ENCODE results near the gene BABAM2.
"Not testable (repeated sequence)": the region's sequence is repeated elsewhere in the genome, so short reads cannot be mapped to it uniquely, and the experiment has no call there.

Gene BABAM2

GRCh38 chr2:28322456-28322855 is 431.9 kb downstream of the BABAM2 start:
- DNase-seq: no peak

DNA sequence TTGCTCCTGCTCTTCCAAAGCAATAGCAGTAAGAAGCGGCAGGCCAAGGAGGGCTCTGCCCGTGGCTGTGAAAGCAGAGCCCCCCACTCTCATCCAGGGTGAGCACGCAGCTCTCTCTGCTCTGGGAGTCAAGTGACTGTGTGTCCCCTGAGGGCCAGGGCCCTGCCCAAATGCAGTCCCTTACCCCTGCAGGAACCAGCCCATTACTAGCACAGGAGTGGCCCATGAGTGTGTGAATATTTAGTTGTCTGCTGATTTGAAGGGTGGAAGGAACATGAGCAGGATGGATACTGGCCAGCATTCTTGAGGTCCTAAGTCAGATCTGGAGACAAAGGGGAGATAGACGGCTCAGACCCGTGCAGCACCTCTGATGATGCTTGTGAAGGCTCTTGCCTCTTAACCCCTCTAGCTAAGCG is 432.5 kb downstream of the BABAM2 start:
- DNase-seq: peak; percentile 55

DNA sequence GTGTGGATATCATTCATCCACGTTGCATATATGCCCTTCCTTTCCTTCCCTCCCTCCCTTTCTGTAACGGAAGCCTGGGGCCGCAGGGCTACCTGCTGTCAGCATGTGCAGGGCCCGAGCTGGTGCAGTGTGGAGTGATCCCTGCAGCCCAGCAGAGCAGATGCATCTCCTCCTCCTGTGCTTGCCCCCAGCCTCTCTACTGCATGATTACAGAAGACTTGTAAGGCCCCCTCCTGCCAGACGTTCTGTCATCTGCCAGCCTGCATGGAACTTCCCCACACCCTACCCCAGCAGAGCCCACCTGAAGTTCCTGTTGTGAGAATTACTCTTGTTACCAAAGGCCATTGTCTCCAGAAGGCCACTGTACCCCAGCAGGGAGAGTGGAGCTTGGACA is 434.6 kb downstream of the BABAM2 start:
- no peak for DNase-seq

DNA sequence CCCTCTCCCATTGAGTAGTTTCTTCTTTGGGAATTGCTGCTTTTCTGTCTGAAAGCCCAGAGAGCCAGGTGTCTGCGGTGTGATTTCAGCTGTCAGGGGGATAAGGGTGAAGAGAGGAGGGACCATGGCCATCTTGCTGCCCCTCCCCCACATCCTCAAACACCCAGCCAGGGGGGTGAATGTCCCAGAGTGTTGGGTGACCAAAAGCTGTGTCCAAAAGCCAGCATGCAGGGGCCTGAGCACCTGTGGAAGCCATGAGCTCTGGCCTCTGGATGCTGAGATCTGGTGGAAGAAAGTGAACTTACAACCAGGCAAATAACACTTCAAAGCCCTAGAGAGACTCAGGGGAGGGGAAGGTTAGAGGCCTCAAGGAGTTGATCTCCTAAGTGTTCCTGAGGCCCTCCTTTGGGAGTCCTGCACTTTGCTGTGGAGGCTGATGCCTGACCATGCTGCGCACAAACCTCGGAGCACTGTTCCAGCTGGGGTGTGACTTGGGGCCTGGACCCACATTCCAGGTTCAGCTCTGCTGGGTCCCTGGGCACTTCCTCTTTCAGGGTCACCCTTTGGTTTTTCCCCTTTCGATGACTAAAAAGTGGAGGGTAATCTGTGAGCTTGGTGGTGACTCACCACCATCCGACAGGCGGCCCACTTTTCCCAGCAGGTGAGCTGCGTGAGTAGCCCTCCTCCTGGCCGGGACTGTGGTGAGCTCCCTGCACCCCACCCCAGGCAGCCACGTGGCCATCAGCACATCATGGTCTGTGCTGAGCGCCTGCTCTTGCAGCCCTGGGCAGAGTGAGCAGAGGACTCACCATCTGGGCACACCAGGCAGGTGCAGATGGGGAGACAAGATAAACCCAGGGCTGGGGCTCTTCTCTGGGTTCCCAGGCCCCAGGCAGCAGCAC is 435.3 kb downstream of the BABAM2 start:
- DNase-seq: peak; percentile 63

DNA sequence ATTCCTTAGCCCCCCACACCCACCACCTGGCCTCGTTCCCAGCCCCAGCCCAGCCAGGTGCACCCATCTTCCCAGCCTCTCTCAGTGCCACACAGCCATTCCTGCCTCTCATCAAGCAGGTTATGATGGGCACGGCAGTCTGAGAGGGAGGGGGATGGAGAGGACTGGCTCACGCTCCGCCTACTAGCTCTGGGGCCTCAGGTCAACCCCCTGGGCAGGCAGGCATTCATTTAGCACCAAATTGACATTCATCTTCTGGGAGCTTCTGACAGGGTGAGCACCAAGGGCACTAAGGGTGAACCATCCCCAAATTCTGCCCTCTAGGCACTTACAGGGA is 435.9 kb downstream of the BABAM2 start:
- no peak for DNase-seq

DNA sequence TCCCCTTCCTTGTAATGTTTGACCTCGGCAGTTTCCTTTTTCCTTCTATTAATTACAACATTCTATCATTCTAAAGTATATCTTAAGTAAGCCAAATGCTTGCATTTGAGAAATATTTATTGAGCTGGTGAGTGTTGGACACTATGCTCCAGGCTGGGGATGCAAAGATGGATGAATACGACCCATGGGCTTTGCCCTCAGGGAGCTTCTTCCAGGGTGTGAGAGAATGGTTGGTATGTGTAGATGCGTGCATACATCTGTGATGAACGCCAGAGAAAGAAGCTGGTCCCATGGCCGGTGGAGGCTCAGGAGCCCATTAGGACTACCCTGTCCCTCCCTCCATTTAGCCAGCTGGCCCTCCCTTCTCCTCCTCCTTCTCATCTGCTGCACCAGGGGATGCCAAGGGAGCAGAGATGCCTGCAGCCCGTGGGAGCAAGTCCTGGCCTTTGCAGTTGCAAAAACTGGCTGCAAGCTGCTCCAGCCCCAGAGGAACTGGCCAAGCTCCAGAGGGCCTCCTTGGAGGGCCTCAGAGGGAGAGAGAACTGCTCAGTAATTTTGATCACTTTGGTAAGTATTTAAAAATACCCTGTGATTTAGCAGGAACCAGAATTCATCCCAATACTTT is 436.5 kb downstream of the BABAM2 start:
- peak; percentile 44 for DNase-seq

GRCh38 chr2:28327581-28327955 is 437.0 kb downstream of the BABAM2 start:
- no peak for DNase-seq

DNA sequence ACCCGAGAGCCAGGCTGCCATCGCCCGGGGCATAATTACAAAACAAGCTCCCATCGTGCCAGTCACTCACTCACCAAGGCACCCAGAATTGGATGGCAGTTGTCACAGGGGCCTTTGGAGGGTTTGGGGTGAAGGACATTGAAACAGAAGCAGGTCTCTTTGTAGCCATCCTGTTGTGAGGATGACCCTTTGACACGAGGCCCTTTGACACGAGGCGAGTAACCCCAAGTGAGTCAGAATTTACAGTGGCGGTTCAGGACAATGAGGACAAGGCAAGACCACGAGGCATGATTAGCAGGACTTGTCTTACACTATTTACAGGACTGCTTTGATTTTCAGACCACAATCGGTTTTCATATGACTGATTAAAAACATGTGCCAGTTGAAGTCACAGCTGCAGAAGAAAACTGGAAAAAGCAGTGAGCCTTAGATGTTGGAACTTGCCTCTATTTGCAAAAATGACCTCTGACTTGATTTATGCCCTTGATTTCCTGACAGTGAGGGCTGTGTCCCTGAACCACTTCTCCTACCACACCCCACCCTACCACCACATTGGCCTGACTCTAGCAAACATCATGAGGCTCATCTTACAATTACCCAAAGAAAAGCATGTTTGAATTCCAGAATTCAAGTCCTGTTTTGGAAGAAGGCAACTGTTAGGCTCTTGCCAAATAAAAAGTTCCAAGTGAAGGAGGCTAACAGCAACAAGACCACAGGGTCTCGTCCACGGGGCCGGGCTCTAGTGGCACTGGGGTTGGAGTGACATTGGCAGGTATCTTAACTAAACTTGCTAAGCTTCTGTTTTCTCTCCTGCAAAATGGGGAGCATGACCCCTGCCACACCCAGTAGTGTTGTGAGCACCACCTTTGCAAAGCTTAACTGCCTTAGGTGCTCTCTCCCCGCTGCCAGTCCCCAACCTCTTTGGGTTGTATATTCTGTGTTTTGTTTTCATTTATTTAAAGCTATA is 437.7 kb downstream of the BABAM2 start:
- no peak for DNase-seq

- no peak for DNase-seq
Observed at GRCh38 chr2:28329184-28329583, 438.7 kb downstream of the BABAM2 start.

- not testable (repeated sequence) for DNase-seq
Observed at GRCh38 chr2:28330722-28331121, 440.2 kb downstream of the BABAM2 start.

DNA sequence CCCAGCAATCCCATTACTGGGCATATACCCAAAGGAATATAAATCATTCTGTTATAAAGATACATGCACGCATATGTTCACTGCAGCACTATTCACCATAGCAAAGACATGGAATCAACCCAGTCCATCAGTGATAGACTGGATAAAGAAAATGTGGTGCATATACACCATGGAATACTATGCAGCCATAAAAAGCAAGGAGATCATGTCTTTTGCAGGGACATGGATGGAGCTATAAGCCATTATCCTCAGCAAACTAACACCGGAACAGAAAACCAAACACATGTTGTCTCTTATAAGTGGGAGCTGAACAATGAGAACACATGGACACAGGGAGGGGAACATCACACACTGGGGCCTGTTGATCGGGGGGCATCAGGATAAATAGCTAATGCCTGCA is 441.3 kb downstream of the BABAM2 start:
- not testable (repeated sequence) for DNase-seq

DNA sequence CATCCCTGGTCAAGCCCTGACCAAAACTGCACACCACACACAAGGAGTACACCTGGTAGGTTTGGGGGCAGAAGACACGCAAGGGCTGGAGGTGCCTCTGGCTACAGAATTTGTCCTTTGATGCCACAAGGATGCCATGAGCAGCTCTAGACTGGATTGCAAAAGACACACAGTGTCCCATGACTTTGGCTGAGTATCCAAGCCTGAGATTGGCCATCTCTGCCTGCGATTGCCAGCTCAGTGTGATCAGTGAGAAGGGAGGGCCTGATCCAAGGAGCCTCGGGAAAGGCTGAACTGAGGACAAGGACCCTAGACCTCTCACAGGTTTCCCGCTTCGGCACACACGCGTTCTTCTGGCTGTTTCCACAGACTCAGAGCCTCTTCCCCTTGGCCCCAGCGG is 442.2 kb downstream of the BABAM2 start:
- DNase-seq: no peak

DNA sequence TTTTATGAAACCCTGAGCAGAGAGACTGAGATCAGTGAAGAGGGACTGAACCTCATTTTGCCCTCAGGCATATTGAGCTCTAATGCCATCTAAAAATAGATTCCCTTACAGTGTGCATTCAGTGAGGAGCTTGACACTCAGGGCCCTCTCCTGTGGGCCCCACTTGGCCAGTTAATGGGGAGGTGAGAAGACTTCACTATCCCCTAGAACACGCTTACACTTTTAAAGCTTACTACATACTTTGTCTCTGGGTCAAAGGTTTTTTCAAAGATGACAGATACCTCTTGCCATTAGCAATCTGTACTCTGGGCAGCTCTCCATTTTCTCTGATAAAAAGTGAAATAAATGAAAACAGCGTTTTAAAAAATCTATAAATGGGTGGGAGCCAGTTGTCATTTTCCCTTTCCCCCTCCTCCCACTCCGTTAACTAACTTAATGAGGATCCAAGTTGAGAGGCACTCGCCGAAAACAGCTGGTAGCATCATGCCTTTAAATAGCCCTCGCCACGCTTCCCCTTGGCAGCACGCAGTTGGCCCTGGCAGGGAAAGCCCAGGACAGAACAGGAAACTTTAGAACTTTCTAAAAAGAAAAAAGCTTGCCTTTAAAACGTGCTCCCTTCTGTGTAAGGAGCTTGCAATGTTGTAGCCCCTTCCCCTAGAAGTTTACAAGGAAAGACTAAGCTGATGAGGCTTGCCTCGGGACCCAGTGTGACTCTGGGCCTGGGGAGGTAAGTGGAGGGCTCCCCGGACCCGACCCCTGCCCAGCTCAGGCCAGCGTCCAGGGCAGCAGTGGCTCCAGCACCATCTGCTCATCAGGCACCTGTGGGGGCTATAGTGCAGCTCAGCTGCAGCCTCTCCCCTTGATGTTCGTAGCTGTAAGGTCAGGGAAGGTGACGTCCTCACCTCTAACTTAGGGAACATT is 443.3 kb downstream of the BABAM2 start:
- DNase-seq: no peak

- no peak for DNase-seq
Observed at GRCh38 chr2:28334527-28334894, 444.0 kb downstream of the BABAM2 start.

DNA sequence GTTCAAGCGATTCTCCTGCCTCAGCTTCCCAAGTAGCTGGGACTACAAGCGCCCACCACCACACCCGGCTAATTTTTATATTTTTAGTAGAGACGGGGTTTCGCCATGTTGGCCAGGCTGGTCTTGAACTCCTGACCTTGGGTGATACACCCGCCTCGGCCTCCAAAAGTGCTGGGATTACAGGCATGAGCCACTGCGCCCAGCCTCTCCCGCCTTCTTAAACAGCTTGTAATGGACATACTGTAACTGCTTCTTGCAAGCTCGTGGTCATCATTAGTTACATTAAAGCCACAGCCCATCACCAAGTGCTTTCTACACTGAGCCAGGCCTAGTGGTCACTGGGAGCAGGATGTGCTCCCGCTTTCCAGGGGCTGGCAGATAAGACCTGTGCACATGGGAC is 444.7 kb downstream of the BABAM2 start:
- not testable (repeated sequence) for DNase-seq

DNA sequence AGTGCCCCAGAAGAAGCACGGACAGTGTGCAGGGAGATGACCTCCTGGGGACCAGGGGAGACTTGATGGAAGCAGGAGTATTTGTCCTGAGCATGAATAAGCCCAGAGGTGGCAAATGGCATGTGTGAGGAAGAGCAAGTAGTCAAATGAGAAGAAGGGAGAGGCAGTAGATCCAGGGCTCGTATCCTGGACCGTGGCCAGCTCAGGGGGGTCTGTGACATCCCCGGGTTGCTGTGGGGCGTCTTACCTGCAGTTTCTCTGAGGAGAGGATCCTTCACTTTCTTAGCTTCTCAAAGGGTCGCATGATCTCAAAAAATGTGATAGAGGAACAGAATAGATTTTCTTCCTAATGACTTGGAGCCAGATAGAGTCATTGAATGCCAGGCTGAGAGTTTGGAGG is 445.1 kb downstream of the BABAM2 start:
- no peak for DNase-seq

- no peak for DNase-seq
Observed at GRCh38 chr2:28336264-28336980, 445.9 kb downstream of the BABAM2 start.

GRCh38 chr2:28336982-28337627 is 446.6 kb downstream of the BABAM2 start:
- no peak for DNase-seq

- DNase-seq: peak; percentile 87
Observed at GRCh38 chr2:28338046-28338817, 447.7 kb downstream of the BABAM2 start.

GRCh38 chr2:28338831-28339321 is 448.3 kb downstream of the BABAM2 start:
- peak; percentile 80 for DNase-seq
